Retina (tissue), 1 donor: ENCODE measurements around the gene E2F3.

ENCODE experiments used
- DNase-seq: peaks from one replicate; pipeline ENCODE4 v3.0.0-alpha.2; 2016

E2F3 gene

DNA sequence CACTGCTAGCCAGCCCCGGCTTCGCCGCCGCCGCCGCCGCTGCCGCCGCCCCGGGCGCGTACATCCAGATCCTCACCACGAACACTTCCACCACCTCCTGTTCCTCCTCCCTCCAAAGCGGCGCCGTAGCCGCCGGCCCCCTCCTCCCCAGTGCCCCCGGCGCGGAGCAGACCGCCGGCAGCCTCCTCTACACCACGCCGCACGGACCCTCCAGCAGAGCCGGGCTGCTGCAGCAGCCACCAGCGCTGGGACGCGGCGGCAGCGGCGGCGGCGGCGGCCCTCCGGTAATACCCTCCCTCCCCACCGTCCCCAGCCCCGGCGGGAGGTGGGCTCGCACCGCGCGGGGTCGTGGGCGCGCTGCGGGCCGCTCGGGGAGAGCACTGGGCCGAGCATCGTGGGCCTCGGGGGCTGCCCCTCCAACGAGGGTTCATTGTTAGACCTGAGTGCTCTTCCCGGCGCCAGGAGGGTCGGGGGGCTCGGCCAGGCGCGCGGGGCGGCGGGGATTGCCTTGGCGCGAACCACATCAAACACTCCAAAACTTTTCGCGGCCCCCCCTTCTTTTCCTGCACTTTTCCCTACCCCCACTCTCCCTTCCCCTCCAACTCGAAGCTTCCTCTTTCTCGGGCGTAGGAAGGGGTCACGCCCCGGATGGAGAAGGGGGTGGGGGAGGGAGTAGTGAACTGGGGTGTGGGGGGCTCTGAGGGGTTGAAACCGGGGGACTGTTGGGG, 827 bp downstream of the E2F3 start:
- no peak for DNase-seq

DNA sequence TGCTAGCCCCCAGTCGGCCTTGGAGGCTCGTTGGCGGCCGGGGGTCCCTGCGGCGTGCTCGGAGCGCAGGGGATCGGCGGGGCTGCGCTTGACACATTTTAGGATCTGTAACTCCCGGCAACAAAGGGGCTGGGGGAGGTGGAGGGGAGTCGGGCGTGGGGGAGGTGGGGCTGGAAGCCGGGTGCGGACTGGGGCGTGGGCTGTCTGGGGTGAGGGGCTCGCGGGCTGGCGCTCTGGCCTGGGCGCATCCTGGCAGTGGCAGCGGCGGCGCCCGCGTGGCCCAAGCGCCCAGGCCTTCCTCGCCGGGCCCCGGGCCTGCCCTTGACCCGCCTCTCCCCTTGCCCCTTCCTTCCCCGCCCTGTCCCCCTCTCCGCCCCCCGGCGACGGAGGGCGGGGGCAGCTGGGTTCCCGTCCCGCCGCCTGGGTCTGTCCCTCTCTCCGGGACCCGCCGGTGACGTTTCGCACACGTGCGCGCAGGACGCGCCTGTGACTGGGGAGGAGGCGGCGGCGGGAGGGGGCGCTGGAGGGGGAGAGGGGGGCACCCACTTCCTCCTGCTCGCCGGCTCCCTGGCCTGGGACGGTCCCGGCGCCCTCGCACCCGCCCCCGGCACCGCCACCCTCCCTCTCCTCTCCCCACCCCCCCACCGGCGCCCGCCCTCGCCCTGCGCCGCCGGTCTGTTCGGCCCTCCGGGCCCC, 1.5 kb downstream of the E2F3 start:
- peak; percentile 24 for DNase-seq

DNA sequence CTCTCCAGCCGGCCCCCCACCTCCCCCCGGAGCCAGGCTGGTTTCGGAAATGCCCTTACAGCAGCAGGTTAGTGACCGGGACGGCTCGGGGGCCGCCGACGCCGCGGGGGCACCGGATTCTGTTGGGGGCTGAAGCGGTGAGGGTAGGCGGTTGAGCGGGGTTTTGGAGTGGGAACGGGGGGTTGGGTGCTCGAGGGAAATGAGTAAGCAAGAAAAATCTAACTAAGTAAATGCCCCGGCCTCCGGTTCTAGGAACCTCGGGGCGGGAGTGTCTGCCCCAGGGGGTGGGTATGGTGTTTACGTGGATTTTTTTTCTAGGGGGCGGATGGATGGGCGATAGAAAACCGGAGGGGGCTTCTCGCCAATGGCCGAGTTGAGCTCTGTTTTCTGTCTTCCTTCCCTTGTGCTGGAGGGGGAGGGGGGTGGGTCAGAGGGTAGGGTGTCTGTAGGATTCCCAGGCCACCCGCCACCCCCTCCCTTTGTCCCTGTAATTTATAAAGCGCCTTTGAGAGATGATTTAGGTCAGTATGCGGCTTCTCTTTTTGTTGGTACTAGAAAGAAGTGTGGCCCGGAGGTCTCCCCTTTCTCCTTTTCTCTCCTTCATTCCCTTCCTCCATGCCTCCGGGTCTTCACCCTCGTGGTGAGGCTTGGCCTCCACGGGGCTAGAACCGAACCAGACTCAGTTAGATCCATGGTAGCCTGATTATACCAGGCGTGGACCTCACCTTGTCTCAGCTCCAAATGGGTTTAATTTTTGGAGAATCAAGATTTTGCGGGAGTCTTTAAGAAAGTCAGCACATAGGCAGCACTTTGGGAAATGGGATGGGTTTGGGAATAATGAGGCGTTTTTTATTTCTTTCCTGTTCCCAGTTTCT, 2.3 kb downstream of the E2F3 start:
- peak; percentile 75 for DNase-seq

DNA sequence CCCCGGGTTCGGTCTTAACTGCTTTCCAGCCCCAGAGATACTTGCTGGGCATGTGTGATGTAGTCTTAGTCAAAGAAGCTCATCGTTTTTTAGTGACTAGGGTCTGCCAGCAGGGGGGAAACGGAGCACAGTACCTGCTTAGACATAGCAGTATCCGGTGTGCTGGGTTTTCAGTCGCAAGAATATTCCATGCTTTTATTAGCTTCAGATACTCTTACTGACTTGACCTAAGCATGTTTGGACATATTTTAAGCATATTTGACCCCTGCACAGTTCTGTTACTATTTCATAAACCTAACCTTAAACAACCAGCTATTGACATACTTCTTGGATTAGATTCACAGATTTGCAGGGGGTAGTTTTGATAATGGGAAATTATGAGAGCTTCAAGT, 3.0 kb downstream of the E2F3 start:
- DNase-seq, result peak; percentile 67

DNA sequence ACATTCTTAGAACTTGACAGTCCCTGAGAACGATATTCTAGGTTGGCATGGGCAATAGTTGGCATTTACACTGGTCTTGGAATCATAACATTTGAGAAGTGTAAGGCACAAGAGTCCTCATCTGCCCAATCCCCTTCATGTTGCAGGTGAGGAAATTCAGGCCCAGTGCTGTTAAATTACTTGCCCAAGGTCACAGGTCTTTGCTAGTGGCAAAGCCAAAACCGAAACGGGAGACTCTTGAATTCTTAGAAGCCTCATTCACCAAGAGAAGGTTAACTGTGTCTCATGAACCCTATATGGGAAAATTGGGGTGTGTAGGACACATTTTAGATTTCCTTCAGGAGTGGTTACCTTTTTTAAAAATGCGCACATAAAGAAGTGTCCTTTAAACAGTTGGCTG, 7.2 kb downstream of the E2F3 start:
- no peak for DNase-seq

DNA sequence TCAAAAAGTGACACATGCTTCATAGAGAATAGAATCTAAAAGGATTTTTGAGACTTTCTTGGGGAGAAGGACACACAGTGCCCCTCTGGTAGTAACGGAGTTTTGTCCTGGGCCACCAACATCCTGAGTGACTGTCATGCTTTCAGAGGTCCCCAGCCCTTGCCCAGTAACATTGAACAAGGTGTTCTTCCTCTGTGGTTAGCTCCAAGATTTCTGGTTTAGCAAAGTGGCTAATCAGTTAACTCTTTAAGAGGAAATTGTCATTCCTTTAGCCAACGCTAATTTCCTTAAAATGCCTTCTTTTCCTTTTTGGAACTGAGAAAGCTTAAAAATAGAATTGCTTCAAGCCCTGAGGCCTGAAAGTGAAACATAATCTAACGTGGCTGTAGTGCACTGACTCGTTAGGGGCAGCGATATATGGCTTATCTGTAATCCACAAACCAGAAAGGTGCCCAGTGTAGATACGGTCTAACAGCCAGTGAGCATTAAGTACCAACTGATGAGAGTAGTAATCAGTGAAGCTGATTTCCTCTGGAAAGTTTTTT, 7.8 kb downstream of the E2F3 start:
- DNase-seq, result no peak

DNA sequence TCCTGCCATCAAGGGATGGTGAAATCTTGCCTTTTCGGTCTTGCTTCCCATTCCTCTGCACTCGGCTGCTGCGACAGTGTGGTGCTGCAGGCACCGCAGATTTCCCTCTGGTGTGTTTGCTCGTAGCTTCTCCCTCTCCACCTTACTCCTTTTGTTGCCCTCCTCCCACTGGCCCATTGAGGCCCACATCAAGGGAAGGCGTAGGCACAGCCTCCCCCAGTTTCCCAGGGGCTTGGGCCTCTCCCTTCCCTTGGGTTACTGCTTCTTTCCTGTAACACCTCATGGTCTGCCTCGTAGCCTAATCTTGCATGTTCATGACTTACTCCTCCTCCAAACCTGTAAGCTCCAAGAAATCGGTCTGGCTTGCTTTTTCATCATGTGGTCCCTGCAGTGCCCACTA, 9.9 kb downstream of the E2F3 start:
- no peak for DNase-seq

DNA sequence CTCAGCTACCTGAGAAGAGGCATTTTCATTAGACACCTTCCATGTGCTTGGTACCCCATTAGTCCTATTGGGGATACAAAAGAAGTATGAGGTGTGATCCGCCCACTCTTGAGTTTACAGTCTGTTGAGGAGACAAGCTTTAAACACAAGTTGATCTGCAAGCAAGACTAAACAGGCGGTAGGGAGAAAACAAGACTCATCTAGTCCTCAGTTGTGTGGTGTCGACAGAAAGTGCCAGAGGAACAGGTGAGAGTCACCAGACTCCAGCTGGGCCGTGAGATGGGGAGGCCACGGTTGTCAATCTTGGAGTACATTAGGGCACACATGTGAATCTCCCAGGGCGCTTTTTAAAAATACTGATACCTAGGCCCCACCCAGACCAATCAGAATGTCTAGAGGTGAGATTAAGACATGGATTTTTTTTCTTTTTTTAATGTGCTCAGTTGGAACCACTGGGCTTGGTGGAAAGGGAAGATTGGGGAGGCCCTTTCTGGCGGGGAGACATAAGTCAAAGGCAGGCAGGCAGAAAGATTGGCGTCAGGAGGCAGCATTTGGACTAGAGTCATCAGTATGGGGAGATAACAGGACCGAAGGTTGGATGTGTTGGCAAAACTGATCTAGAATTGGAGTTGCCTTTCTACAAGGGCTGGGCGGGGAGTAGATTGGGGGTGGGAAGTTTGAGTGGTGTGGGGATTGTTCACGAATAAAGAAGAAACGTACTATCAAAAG, 10.4 kb downstream of the E2F3 start:
- DNase-seq, result no peak

DNA sequence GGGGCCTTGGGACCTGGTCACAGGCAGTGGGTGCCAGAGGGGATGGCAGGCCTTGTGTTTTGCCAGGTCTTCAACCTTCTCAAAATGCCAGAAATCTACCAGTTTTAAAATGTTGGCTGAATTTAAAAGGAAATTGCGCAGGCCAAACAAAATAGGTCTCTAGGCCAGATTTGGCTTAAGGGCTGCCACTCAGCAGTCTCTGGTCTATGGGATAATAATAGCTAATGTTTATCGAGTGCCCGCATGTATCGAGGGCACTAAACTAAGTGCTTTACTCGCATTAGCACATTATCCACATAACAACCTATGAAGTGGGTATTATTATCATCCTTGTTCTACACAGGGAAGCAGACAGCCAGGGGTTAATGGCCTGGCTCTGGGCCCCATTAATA, 11.0 kb downstream of the E2F3 start:
- no peak for DNase-seq

DNA sequence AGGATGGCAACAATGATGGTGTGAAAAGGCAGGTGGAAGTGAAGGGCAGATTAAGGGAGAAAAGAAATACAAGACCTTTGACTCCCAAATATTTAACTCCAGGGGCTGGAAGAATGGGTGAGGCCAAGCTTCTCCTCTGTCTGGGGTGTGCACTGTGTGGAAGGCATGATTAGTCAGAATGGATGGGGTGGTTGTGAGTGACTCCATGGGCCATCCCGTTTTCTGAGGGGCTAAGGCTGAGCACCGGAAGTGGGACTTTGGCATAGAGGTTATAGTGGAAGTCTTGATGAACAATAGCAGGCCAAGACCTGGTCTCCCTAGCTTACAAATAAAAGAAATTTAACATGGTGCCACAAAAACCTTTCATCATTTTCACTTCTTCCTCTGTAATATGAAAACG, 12.1 kb downstream of the E2F3 start:
- no peak for DNase-seq

DNA sequence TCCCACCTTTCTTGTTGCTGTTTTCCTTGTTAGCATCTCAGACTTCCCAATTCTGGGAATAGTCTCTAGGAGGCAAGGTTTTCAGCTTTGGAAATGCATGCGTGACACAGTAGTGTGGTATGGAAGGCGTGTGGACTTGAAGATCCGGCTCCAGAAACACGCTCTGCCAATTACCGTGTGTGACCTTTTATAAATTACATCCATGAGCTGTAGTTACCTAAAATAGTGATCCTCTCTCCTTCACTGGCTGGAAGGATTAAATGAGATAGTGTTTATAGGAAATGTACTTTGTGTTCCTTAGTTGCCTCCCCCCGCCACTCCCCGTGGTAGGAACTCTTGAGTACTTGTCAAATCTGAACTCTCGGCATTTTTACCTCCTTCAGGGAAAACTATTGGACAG, 13.0 kb downstream of the E2F3 start:
- no peak for DNase-seq

DNA sequence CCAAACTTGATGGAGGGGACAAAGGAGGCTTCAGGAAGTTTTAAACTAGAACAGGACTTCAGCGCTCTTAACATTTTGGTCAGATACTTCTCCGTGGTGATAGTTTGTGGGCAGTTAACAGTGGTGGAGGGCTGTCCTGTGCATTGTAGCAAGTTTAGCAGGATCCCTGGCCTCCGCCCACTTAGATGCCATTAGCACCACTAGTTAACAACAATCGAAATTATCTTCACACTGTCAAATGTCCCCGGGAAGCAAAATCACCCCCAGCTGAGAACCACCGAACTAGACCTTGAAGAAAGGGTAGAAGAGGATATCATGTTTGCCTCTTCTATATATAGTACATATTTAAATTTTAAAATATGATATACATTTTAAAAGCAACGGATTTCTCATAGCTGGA, 13.6 kb downstream of the E2F3 start:
- no peak for DNase-seq

DNA sequence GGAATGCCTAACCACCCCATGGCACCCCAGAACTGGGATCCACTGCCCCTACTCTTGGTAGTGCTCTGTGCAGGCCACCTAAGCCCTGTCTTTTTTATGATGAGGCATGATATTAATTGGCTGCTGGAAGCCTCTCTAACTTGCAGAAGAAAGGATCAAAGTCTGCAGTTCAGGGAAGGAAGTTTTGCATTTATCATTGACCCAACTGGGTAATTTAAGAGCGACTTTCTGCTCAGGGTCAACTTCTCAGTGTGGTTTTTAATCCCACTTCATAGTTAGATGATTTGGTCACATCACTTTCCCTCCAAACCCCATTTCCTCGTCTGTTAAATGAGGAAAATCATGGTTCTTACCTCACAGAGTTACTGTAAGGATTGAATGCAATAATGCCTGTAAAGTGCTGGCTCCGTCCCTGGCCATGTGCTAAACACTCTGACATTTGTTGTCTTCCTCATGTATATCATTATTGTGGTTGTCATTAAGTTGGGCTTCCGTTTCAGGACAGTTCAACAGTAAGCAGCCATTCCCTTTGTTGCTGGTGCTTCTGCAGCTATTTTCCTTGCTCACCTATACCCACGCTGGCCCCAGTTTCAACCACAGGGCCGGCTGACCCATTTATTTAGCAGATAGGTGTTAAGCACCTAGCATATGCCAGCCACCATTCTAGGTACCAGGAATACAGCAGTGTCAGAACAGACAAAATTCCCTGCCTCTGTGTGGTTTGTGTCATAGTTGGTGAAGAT, 14.2 kb downstream of the E2F3 start:
- DNase-seq, result no peak

DNA sequence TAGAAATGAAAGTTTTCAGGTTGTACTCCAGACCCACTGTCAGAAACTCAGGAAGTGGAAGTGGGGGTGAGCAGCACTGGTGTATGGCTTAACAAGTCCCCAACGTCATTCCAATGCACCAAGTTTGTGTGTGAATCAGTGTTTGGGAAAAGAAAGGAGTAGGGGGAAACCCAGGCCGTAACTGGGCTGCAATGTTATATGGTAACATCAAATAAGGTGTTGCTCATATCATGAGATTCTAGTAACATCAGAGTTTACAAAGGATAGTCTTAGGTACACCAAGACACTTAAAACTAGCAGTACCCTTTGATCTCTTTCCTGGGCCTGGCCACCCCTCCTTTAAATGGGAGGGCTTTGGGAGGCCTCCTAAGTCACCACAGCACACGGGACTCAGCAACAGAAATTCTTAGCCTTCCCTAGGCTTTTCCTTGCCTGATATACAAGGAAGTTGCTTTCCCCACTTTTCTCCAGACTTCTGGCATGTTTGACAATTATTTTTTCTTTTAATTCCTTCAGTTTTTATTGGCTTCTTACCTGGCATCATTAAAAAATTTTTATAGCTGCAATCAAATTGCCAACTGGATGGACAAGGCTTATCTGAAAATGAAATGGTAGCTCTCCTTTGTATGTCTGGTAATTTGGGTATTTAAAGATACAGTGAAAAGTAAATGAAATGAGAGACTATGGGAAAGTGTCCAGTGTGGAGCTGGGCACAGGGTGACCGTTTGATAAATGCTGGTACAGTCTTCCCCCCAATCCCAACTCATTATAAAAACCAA, 15.1 kb downstream of the E2F3 start:
- no peak for DNase-seq

DNA sequence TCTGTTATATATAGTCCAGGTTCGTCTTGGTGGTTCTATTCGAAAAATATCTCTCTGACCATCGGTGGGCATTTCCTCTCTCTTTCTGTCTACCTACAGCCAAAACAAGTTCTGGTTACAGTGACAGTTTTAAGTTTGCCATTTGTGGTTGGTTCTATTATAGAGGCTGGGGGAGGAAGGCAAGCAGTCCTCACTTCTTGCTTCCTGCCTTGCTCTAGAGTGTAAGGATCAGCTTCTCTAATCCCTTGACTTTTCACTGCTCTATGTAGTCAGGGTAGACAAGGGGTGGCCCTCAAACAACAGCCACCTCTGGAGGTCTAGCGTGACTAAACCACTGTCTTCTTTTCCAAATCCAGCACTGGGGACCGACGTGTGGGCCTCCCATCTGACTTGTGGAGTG, 16.1 kb downstream of the E2F3 start:
- DNase-seq, result no peak

DNA sequence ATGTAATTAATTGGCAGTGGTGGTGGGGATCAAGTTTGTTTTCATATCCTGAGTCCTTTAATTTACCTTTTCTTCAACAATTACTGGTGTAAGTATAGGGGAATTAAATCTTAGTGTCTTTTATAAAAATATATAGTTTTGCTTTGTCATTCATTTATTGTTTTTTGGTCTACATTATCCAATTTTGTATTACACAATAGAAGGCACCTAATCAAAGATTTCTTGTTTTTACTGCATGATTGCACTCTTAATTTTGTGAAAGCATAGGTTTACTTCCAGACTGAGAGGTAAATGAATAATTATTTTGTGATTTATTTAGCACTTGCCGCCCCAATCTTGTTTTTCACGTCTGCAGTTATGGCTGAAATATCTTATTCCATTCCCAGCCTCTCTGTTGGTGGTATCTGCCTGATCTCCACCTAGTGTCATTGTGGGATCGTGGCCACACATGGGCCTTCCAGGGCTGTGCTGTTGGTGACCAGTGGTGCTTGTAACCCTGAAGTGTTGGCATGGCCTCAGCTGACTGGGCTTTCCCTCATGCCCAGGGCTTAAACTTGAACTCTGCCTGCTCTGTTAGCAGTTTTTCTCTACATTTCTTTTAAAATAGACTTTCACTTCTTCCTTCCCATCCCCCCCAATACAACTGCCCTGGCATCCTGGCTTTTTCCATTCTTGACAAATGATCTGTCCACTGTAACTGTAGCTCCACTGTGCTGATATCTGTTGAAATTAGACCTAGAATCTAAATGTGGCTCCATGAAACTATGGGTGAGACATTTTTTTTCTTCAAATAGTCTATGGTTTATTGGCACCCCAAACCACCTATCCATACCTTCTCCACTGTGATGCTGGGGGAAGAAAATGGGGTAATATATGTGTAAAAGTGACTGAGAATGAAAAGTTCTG, 24.8 kb downstream of the E2F3 start:
- DNase-seq, result no peak

DNA sequence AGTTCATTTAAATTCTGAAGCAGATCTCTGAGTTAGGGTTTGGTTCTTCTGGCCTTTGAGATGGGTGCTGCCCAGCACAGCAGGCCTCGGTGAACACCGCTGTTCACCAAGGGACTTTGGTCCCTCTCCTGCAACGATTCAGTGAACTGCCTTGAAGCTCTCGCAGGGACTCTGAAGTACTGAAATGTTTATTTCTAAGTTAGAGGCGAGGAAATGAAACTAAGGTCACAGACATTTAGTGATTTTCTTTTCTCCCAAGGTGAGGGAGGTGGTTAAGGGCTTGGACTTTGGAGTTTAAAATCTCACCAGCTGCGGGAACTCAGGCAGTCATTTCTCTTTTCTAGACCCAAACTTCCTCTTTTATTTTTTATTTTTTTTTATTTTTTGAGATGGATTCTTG, 26.2 kb downstream of the E2F3 start:
- no peak for DNase-seq

DNA sequence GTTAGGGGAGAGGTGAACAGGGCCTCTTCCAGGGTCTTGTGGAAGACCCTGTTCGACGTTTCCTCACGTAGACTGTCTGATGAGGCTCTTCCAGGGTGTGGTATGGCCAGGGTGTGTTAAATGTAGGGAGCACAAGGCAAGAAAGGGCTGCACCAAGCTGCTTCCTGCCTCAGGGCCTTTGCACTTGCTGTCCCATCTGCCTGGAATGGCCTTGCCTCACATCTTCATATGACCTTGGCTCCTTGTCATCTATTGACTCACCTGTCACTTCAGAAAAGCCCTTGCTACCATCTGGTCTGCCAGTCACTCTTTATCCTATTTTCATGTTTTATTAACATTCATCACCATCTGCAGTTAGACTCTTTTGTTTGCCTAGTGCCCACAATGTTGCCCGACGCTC, 31.0 kb downstream of the E2F3 start:
- DNase-seq, result no peak

DNA sequence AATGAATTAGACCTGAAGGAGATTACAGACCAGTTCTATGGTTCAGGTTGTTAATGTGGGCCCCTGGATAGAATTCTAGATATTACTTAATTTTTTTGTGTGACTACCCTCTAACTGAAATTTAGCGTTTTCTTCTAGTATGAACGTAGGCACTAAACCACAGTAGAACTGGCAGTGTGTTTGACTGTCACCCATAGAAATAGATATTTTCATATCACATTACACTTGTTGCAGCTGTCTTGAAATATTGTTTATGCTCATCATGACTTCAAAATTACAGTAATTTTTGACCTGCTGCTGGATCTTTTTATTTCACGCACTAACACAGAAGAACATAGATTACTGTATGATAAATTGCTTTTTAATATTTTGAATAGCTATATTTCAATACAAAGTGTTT, 31.6 kb downstream of the E2F3 start:
- no peak for DNase-seq

DNA sequence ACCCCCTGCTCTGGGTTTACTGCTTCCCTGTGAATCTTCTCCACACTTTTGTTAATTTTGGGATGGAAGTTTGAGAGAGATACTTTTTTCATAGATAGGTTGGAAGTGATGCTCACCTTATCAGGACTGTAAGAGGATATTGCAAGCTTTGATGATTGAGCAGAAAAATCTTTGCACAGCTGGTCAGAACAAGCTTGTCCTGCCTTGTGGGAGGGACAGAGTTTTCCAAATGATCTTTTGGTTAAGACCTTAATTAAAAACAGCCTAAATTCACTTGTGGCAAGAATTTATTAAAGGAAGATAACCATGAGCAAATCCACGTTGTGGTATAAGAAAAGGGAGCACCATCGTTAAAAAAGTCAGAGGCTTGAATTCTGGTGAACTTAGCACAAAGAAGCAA, 32.2 kb downstream of the E2F3 start:
- DNase-seq, result no peak
